NCI-H1417 (cell line): ENCODE data around the gene PIP5K1A.
A peak's percentile ranks its signal among the peaks of the same experiment; 100 is the strongest.
"Not testable (repeated sequence)": the region's sequence is repeated elsewhere in the genome, so short reads cannot be mapped to it uniquely, and the experiment has no call there.

Experiments
- DNase-seq, 3 experiments: peaks; one replicate each; lab custom pipeline; 2025; lab: John Stamatoyannopoulos, UW

The PIP5K1A gene

GRCh38 chr1:151192047-151192446, 6.3 kb upstream of the PIP5K1A start:
- no peak for DNase-seq

- DNase-seq: no peak
These were observed 5.0 kb upstream of the PIP5K1A start for GRCh38 chr1:151193304-151193703.

GRCh38 chr1:151193856-151194255, 4.5 kb upstream of the PIP5K1A start:
- no peak for DNase-seq

- DNase-seq: not testable (repeated sequence)
These were observed 3.3 kb upstream of the PIP5K1A start for GRCh38 chr1:151194894-151195594.

- DNase-seq: peak; percentile 71 to 92 (median 85)
These were observed 2.0 kb upstream of the PIP5K1A start for GRCh38 chr1:151196292-151196800.

- DNase-seq: no peak
These were observed 494 bp upstream of the PIP5K1A start for GRCh38 chr1:151197863-151198253.

- no peak for DNase-seq
These were observed 1.7 kb downstream of the PIP5K1A start for GRCh38 chr1:151199873-151200581.

GRCh38 chr1:151205381-151205965, 7.1 kb downstream of the PIP5K1A start:
- not testable (repeated sequence) for DNase-seq

GRCh38 chr1:151210830-151211229, 12.5 kb downstream of the PIP5K1A start:
- no peak for DNase-seq

GRCh38 chr1:151211972-151212705, 13.8 kb downstream of the PIP5K1A start:
- DNase-seq: no peak

GRCh38 chr1:151213560-151213959, 15.2 kb downstream of the PIP5K1A start:
- DNase-seq: no peak

- no peak for DNase-seq
These were observed 23.3 kb downstream of the PIP5K1A start for GRCh38 chr1:151221616-151222015.

GRCh38 chr1:151222130-151222529, 23.8 kb downstream of the PIP5K1A start:
- no peak for DNase-seq

- no peak for DNase-seq
These were observed 36.9 kb downstream of the PIP5K1A start for GRCh38 chr1:151235235-151235634.

GRCh38 chr1:151237678-151238466, 39.5 kb downstream of the PIP5K1A start:
- DNase-seq: no peak

- DNase-seq: no peak
These were observed 40.1 kb downstream of the PIP5K1A start for GRCh38 chr1:151238467-151238739.

- no peak for DNase-seq
These were observed 44.1 kb downstream of the PIP5K1A start for GRCh38 chr1:151242442-151242841.

- DNase-seq: no peak
These were observed 45.4 kb downstream of the PIP5K1A start for GRCh38 chr1:151243683-151244216.

- DNase-seq: no peak
These were observed 48.4 kb downstream of the PIP5K1A start for GRCh38 chr1:151246786-151247185.

GRCh38 chr1:151251656-151252470, 53.5 kb downstream of the PIP5K1A start:
- peak; percentile 15 to 86 (median 67) for DNase-seq
